Smooth muscle cell of the brain vasculature (primary cell): ENCODE results near the gene CDKN1A.
"Not testable (repeated sequence)": the region's sequence is repeated elsewhere in the genome, so short reads cannot be mapped to it uniquely, and the experiment has no call there.

ENCODE experiments used
- DNase-seq: peaks from one replicate; pipeline ENCODE4 v3.0.0-alpha.2; 2012; ENCODE audit warnings: low read depth, low spot score

Gene CDKN1A

DNA sequence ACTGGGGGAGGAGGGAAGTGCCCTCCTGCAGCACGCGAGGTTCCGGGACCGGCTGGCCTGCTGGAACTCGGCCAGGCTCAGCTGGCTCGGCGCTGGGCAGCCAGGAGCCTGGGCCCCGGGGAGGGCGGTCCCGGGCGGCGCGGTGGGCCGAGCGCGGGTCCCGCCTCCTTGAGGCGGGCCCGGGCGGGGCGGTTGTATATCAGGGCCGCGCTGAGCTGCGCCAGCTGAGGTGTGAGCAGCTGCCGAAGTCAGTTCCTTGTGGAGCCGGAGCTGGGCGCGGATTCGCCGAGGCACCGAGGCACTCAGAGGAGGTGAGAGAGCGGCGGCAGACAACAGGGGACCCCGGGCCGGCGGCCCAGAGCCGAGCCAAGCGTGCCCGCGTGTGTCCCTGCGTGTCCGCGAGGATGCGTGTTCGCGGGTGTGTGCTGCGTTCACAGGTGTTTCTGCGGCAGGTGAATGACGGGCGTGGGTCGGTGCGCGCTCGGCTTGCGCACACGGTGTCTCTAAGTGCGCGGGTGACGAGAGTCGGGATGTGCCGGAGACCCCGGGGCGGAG lies at the start of gene CDKN1A:
Gene CDKN1A, plus strand, starts transcription at position 227 of the 555 bp plus-strand sequence. CDS start 5,388 bp downstream, outside the sequence.
- DNase-seq, result peak; percentile 61

DNA sequence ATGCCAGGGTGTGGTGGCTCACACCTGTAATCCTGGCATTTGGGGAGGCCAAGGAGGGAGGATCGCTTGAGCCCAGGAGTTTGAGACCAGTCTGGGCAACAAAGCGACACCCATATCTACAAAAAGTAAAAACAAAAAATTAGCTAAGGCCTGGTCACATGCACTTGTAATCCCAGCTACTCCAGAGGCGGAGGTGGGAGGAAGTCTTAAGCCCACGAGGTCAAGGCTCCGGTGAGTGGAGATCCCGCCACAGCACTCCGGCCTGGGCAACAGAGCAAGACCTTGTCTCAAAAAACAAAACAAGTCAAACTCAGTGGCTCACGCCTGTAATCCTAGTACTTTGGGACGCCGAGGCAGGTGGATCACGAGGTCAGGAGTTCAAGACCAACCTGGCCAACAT lies 48.7 kb upstream of the CDKN1A start:
- DNase-seq, result no peak

DNA sequence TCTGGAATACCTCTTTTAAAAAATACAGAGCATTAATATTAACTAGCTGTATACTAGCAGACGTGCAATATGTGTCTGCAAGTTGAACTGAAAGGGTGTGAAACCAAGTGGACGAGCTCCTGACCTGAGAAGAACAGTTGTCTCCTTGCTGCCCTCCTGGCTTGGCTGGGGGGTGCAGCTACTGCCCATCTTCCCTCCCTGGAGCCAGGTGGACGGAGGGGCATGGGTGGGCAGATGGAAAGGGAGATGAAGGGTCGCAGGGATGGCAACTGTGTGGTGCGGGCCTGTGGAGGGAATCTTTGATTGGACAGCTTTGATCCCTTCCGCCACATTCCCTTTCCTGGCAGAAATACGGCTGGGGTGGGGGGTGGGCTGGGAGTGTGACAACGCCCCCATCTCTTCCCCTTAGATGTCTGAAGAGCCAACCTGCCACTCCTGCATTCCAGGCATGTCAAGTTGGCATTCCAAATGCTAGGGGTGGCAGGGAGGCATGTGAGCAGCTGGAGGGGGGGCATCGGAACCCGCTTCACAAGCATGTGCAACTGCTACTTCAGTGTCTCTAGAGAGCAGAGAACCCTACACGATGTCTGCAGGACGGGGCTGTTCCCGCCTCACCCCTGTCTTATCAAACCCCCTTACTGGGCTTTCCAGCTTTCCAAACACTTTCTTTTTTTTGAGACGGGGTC lies 47.0 kb upstream of the CDKN1A start:
- DNase-seq, result no peak

DNA sequence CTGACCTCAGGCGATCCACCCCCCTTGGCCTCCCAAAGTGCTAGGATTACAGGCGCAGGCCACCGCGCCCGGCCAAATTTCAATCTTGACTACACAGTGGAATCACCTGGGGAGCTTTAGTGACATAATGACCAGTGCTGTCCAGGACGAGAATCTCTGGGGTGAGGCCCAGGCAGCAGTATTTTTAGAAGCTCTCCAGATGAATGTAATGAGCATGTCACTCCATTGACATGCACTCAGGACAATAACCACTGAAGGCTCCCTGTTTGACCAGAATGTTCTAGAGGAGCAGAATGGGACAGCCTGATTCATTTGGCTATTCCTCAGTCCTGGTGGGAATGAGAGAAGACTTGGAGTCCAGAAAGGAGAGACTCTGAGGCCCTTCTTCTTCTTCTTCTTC lies 45.1 kb upstream of the CDKN1A start:
- no peak for DNase-seq

DNA sequence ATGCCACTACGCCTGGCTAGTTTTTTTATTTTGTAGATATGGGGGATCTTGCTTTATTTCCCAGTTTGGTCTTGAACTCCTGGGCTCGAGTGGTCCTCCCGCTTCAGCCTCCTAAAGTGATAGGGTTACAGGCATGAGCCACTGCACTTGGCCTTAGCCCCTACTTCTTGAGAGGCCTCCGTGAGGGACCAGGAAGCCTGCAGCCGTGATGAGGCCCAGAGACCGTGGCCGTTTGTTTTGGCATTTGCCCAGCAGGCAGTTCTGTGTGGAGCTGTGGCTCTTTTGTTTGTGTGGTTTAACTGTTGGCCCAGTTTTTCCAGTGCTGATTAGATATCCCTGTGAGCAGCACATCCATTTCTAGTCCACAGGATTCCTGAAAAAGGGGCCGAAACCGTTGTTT lies 44.6 kb upstream of the CDKN1A start:
- peak; percentile 88 for DNase-seq

DNA sequence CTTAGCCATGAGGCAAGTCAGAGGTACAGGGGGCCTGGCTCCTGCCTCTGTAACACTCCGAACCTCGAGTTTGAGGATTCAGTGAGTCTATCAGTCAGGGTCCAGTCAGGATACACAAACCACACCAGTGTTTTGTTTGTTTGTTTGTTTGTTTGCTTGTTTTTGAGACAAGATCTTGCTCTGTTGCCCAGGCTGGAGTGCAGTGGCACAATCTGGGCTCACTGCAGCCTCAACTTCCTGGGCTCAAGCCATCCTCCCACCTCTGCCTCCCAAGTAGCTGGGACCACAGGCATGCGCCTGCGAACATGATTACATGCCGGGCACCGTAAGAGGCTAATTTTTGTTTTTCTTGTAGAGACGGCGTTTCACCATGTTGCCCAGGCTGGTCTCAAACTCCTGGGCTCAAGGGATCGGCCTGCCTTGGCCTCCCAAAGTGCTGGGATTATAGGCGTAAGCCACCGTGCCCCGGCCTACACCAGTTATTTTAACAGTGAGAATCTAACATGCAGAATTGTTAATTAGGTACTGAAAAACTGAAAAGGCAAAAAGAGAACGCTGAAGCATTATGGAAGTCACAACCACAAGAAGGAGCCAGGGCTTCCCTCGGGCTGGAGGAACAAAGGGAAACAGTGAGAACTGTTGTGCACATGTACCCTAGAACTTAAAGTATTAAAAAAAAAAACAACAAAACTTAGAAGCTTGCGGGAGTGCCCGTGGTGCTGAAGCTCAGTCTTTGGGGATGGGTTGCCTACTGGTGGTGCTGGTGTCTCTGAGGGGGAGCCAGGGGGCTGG lies 44.0 kb upstream of the CDKN1A start:
- DNase-seq, result no peak

DNA sequence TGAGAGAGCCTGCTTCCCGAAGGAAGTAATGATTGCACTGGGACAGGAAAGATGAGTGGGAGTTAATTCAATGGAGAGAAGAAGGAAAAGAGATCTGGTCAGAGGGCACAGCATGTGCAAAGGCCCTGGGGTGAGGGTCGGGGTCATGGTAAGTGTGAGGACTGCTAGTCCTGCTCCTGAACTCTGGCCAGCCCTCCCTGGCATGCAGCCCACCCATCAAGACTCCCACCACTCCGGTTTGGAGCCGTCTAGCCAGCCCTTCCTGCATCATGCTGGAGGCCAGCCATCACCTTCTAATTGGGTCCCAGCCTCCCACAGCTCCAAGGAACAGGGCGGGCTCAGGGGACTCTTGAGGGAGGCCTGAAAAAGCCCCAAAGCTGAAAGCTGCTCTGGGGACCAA lies 42.2 kb upstream of the CDKN1A start:
- no peak for DNase-seq

DNA sequence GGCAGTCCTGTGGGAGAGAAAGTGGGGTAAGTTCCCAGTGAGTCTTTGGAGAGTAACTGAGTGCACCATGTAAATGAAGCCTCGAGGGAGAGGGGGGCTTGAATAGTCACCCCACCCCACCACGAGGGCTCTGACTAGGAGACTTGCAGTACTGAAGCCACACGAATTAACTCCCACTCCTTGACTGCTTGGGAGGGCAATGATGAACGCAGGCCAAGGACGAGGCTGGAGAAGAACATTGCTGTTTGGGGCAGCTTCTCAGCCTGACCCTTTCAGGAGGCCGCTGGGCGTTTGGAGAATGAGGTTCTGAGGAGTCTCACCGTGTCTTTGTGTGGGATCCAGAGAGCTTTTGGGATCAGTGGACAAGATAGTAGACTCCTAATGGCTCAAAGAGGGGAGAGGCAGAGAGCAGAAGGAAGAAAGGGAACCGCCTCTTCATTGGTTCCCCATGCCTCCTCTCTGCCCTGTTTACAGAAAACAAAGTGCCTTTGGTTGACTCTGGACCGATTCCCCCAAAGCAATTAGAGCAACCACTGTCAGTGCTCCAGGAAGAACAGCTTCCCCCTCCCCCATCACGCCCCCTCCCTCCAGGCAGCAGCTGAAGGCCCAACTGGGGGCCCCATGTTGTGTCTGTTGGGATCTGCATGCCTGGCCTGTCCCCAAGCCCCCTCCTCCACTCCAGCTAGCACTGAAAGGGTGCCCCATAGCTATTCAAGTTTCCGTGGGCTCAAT lies 41.7 kb upstream of the CDKN1A start:
- no peak for DNase-seq

DNA sequence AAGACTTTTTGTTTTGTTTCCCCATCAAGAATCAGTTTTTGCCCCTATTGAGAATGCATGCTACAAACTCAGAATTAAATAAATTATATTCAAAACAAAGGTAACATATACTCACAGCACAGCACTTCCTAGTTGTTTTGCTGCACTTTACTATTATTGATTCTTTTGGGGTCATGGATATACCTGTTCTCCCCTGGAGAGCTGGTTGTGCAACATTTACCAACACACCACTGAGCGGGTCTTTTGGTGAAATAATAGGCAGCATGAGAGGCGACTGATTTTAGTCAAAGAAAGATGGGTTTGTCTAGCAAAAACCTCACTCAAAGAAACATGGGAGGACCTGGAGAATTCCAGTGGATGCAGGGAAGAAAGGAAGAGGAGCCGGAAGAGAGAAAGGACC lies 39.9 kb upstream of the CDKN1A start:
- DNase-seq, result no peak

DNA sequence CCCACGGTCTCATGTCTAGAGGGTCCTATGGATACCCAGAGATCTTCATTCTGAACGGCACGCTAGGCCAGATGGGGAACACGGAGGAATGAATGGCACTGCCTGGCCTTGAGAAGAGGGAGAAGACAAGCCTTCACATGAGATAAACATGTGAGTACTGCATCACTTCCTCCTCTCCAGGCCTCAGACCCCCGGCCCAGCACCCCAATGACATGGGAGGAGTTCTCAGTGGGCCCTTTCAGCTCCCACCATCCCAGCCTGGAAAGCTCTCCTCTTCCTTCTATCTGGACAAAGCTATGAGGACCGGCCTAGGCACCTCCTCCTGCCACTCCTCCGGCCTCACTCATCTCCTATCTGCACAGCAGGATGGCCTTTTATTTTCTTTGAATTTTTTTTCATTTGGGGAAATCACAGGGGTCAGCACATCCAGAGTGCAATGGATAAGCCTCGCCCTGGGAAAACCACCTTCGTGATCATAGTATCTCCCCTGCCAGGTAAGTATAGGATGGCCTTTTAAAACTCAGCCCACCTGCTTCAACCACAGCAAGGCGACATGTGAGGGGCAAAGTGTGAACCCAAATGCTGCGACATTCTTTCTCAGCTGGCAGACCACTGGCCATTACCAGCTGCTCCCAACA lies 39.2 kb upstream of the CDKN1A start:
- DNase-seq, result no peak

DNA sequence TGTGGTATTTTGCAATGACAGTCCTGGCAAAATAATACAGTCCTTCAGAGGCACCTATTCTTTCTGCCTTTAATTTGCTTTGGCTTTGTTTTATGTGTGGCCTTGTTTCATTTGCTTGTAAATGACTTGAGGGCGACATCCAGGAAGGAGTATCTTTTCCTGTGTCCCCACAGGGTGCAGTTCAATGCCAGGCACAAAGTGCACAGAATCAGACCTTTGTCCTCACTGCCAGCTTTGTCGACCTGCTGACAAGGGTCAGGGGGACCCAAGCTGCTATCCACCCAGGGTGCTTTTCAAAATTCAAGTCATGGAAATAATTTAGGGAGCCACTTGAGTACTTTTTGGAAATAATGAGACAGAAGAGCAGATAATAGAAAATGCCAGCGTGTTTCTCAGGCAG lies 37.0 kb upstream of the CDKN1A start:
- no peak for DNase-seq

DNA sequence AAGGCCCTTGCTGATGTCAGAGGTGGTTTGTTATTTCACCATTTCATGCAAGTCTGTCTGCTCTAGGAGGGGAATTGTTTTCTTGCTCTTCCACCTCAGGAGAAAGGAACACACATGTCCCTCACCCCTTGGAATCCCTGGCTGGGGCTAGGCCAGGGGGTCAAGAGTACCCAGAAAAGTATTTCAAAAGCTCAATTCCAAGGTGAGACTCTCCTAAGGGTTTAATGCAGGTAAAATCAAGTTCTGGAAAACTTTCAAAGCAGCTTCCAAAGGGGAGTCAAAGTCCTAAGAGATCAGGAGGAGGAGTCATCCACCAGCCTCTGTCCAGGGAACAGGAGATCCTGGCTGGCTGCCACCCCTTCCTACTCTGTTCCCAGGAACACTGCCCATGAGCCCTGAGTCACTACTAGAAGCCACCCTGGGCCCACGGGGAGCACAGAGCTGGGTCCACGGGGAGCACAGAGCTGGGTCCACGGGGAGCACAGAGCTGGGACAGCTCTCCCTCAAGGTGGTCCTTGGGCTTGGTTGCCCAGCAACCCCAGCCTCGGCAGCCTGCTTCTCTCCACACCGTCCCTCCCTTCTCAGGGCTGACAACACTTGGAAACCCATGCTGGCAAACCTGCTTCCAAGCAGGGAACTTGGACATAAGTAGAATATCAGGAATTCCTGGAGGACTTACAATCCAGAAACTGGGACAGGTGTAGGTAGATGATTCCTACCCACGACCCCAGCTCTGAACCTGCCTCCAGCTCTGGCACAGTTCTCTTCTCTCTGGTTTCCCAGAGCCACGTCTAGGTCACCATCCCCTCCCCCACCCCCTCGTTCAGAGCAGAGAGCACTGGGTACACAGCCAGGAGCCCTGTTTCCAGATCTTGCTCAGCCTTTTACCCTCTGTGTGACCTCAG lies 35.3 kb upstream of the CDKN1A start:
- DNase-seq, result no peak

DNA sequence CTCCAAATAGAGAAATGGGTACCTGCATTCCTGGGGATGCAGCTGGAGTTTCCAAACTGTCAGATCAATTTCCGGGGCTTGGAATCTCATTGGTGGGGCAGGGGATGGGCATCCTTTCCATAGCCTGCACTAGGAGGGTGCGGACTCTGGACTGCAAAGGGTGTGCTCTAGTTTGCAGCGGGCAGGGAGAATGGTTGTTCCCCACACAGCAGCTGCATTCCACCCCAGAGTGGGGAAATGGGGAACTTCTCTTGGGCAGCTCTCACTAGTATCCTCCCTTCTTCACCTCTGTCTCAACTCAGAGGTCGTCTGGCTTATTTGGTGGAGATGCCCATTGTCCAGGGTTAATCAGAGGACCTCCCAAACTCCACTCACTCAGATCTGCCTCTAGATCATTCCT lies 34.5 kb upstream of the CDKN1A start:
- DNase-seq, result no peak

DNA sequence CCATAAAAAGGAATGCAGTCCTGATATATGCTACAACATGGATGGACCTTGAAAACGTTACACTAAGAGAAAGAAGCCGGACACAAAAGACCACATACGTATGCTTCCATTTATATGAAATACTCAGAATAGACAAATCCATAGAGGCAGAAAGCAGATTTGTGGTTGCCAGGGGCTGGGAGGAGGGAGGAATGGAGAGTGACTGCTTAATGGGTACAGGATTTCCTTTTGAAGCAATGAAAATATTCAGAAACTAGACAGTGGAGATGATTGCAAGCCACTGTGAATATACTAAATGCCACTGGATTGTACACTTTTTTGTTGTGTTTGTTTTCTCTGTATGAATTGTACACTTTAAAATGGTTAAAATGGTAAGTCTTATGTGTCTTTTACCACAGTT lies 29.4 kb upstream of the CDKN1A start:
- no peak for DNase-seq

DNA sequence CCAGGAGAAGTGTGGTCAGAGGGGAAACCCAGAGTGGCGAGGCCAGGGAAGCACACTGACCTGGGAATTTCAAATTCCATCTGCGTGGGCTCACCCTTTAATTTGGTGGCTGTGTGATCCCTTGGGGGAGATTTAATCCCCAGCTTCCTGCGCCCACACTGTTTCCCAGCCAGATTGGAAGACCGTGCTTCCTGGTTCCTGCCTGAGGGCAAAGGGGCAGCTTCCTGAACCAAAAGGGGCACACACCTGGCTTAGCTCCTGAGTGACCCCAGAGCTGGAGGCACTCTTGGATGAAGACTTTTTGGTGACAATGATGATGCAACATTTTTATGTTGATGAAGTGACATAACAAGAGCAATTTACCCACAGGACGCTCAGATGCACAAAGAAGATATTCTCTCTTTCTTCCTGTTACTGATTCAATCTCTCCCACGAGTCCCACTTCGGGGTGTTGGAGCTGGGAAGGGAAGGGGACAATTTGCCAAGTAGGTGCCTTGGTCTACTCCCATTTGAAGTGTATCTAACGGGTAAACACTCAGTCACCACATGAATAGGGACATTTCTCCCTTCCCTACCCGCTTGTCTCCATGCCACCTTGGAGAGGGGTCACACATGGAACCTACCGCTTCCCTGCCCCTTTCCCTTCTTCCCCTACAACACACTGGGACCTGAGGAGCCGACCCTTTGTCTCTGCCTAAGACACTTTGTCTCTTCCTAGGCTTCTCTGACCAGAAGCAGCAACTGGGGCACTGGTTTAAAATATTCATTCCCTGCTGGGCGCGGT lies 28.6 kb upstream of the CDKN1A start:
- DNase-seq, result no peak

DNA sequence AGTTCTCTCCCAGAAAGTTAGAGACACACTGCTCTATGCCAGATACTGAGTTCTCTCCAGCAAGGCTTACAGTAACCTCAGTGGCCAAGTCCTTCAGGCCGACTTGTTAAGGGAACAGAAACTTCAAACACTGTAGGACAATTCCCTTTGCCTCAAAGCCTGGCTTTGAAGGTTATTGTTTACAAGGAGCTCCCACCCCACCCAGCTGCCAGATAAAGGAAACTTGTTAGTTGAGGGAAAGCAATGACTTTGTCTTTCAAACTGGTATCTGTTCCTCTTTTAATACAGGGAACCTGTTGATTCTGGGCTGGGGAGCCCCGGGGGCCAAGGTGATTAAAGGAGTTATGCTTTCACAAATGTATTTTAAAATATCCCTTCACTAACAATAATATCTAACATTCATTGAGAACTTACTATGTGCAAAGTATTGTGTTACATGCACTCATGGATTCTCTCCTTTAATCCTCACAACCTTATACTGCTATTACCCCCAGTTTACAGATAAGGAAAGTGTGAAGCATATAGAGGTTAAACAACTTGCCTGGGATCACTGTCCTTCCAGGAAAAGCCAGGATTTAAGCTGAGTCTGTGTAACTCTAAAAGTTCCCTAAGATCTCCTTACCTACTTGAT lies 27.6 kb upstream of the CDKN1A start:
- DNase-seq, result no peak

DNA sequence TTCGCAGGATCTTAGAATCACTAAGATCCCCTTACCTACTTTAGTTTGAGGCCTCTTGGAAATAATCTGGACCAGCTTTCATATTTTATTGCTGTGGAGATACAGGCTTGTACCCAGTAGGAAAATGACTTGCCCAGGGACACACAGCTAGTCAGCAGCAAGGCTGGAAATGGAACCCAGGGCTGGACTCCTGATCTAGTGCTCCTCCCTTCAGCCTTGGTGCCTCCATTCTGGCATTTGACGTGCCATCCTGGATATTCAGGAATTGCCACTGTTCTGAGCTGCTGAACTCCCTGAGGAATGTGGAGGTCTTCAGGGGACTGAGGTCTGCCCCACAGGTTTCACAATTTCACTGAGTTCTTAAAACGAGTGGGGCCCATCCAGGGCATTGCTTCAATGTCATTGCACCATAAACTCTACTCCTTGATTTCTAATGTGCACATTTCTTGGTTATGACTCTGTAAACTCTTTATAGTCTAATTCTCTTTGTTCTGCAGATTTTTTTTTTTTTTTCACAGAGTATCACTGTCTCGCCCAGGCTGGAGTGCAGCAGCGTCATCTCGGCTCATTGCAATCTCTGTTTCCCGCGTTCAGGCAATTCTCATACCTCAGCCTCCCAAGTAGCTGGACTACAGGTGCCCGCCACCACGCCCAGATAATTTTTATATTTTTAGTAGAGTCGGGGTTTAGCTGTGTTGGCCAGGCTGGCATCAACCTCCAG lies 26.7 kb upstream of the CDKN1A start:
- no peak for DNase-seq

DNA sequence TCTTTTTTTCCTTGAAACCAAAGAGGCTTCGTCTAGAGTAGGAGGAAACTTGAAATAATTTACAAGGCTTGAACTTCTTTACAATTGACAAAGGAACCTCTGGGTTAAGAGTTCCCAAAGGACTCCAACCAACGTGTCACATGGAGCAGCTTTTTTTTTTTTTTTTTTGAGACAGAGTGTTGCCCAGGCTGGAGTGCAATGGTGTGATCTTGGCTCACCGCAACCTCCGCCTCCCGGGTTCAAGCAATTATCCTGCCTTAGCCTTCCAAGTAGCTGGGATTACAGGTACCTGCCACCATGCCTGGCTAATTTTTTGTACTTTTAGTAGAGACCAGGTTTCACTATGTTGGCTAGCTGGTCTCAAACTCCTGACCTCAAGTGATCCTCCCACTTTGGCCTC lies 24.0 kb upstream of the CDKN1A start:
- not testable (repeated sequence) for DNase-seq
